ENCODE results near the gene BAZ1B.
"Not testable (repeated sequence)": the region's sequence is repeated elsewhere in the genome, so short reads cannot be mapped to it uniquely, and the experiment has no call there.

Gene BAZ1B

DNA sequence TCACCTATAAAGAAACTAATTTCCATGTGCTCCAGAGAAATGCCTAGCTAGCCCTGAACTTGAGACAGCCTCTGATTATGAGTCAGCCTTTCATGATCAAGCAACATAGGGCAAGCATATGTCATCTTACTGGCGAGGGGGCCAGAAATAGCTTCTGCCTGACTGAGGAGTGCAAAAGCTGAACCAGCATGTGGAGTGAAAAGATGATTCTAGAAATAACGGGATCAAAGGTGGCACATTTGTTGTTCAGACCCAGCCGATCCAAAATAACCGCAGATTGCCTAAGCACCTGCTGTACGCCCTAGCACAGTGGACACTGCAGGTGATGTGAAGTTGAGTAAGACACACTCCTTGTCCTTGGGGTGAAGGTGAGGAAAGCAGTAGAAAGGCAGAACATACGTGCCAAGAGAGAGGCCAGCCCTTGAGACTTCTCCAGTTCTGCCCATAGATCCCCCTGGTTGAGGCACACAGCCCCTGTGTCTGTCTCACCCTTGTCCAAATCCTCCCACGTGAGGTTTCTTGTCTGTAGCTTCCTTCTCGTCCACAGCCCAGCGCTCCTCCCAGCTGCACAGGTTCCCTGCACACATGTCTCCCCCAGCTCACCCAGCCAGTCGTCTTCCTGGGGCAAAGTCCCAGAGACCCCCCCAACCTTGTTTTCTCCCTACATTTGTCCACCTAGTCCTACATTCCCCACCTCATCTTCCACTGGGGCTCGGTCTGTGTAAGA lies 38.2 kb upstream of the BAZ1B start:
- Histone ChIP-seq H3K4me1 (ENCODE audit: control insufficient read depth, insufficient read depth, low read length) (no peaks in the 10 kb centered on the region), H3K27me3 (ENCODE audit: control insufficient read depth, insufficient read depth, low read length, poor library complexity, severe bottlenecking) (no peaks in the 10 kb centered on the region), H3K9me3 (ENCODE audit: control insufficient read depth, low read length) (no peaks in the 10 kb centered on the region), H3K36me3 (ENCODE audit: control insufficient read depth, insufficient read depth, low read length) (no peaks in the 10 kb centered on the region), H3K27ac (ENCODE audit: insufficient read depth, low read depth, low read length, poor library complexity, severe bottlenecking) (no peak overlapping the region), H3K4me3 (ENCODE audit: insufficient read depth, low read depth, low read length) (no peak overlapping the region)
- WGBS, 2 experiments, result 79% methylated on average over 11 of the region's 11 CpGs

DNA sequence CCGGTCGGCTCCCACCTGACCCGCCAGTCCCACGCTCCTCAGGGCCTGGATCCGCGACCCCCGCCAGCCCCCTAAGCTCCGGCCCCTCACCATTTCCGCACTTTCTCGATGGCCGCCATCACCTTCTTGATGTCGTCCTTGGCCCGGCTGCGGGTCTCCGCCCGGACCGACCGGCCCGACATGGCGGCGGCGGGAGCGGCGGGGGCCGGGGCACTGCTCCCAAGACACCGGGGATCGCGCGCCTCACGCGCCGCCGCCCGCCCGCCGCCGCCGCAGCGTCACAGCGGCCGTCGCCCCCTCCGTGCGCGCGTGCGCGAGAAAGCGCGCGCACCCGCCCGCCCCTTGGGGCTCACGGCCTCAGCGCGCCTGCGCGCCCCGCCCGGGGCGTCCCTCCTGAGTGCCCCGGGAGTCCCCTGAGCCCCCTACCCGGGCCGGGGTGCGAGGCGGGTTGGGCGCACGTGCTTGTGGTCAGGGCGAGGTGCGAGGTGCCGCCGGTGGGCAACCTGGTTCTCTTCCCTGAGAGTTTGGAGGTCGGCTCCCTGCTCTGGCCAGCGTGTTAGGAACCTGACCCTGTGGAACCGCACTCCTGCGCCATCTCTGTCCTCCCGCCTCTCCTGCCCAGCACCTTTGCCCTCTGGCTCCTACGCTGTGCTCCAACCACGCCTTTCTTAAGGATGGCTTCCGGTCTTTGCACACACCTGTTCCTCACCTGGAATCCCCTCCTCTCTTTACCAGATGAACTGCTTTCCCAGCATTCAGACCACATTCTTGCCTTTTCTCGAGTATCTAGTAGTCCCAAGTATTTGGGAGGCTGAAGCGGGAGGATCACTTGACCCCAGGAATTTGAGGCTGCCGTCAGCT lies 35.5 kb upstream of the BAZ1B start, which contains the start of gene BCL7B:
Gene BCL7B (minus strand): TSS at position 294 of the 861 bp plus-strand sequence. CDS start 112 bp downstream, at position 182.
- H3K4me3 ChIP-seq (ENCODE audit: insufficient read depth, low read depth, low read length), result peak within 1 kb of the TSS; percentile 81
- H3K27me3 ChIP-seq (ENCODE audit: control insufficient read depth, insufficient read depth, low read length, poor library complexity, severe bottlenecking), result no peaks in the 10 kb centered on the region
- peak within 1 kb of the TSS; percentile 100 for H3K27ac ChIP-seq (ENCODE audit: insufficient read depth, low read depth, low read length, poor library complexity, severe bottlenecking)
- 6% methylated on average over 83 of the region's 83 CpGs for WGBS, 2 experiments
- H3K9me3 ChIP-seq (ENCODE audit: control insufficient read depth, low read length), result no peaks in the 10 kb centered on the region
- H3K36me3 ChIP-seq (ENCODE audit: control insufficient read depth, insufficient read depth, low read length), result no peaks in the 10 kb centered on the region
- H3K4me1 ChIP-seq (ENCODE audit: control insufficient read depth, insufficient read depth, low read length), result no peaks in the 10 kb centered on the region

DNA sequence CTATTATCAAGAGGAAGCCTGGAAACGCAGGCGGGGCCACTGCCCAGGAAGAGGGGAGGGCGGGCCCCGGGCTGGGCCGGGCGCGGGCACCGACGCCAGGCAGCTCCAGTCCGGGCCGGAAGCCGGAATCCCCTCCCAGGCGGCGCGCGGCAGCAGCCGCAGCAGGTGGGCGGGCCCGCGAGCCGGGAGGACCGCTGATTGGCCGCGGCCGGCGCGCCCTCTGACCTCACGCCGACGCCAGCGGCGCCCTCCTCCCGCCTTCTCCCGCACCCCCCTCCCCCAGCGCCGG lies 35.0 kb upstream of the BAZ1B start:
- Histone ChIP-seq H3K27me3 (ENCODE audit: control insufficient read depth, insufficient read depth, low read length, poor library complexity, severe bottlenecking) (no peaks in the 10 kb centered on the region), H3K27ac (ENCODE audit: insufficient read depth, low read depth, low read length, poor library complexity, severe bottlenecking) (peak overlapping the region; percentile 100), H3K4me1 (ENCODE audit: control insufficient read depth, insufficient read depth, low read length) (no peaks in the 10 kb centered on the region), H3K4me3 (ENCODE audit: insufficient read depth, low read depth, low read length) (peak overlapping the region; percentile 81), H3K9me3 (ENCODE audit: control insufficient read depth, low read length) (no peaks in the 10 kb centered on the region), H3K36me3 (ENCODE audit: control insufficient read depth, insufficient read depth, low read length) (no peaks in the 10 kb centered on the region)
- 0% methylated on average over 36 of the region's 36 CpGs for WGBS, 2 experiments

DNA sequence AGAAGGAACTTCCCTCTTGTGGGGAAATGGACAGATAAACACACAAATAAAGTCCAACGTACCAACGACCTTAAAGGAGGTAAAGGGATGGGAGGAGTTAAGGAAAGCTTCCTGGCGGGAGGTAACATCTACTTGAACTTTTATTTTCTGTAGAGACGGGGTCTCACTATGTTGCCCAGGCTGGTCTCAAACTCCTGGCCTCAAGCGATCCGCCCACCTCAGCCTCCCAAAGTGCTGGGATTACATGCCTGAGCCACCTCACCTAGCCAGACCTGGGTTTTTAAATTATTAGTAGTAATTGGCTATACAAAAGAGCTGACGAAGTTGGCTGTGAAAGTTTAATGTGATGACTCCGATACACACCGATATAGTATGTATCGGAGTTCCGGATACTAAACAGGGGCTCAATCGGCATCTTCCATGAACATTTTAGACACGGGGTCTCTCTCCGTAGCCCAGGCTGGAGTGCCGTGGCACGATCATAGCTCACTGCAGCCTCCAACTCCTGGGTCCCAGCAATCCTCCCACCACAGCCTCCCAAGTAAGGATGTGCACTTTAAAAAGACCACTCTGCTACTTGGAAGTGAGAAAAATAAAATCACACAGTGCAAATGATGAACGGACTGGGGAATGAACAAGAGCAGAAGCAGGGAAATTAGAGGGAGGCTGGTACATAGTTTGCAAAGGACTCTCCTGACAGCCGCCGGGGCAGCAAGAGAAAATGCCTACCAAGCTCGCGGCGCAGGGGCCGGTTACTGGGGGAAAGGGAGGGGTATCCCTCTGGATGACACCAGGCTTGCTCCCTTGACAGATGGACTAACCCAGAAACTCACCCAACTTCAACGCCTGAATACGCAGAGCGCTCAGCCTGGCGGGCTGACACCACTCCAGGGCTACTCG lies 34.4 kb upstream of the BAZ1B start:
- Histone ChIP-seq H3K4me1 (ENCODE audit: control insufficient read depth, insufficient read depth, low read length) (no peaks in the 10 kb centered on the region), H3K9me3 (ENCODE audit: control insufficient read depth, low read length) (no peaks in the 10 kb centered on the region), H3K27ac (ENCODE audit: insufficient read depth, low read depth, low read length, poor library complexity, severe bottlenecking) (peak overlapping the region; percentile 100), H3K27me3 (ENCODE audit: control insufficient read depth, insufficient read depth, low read length, poor library complexity, severe bottlenecking) (no peaks in the 10 kb centered on the region), H3K4me3 (ENCODE audit: insufficient read depth, low read depth, low read length) (peak overlapping the region; percentile 81), H3K36me3 (ENCODE audit: control insufficient read depth, insufficient read depth, low read length) (no peaks in the 10 kb centered on the region)
- WGBS, 2 experiments, result 45 to 47% methylated on average over 28 of the region's 28 CpGs

DNA sequence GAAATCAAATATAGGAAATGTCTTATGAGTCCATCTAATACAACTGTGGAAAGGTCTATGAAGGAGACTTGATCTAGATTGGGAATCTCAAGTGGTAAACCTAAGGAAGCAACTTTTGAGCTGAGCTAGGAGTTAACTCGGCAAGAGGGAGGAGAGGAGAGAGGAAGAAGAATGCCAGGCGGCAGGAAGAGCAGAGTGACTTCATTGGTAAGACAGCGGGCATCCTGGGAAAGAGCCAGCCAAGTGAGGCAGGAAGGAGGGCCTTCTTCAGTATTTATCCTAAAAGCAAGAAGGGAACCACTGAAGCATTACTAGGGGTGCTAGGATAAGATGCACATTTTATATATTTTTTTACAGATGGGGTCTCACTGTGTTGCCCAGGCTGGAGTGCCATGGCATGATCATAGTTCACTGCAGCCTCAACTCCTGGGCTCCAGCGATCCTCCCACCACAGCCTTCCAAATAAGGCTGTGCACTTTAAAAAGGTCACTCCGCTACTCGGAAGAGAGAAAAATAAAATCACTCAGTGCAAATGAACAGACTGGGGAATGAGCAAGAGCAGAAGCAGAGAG lies 33.4 kb upstream of the BAZ1B start:
- no peaks in the 10 kb centered on the region for H3K4me1 ChIP-seq (ENCODE audit: control insufficient read depth, insufficient read depth, low read length)
- H3K27me3 ChIP-seq (ENCODE audit: control insufficient read depth, insufficient read depth, low read length, poor library complexity, severe bottlenecking), result no peaks in the 10 kb centered on the region
- WGBS, 2 experiments, result 96 to 97% methylated on average over 6 of the region's 6 CpGs
- H3K9me3 ChIP-seq (ENCODE audit: control insufficient read depth, low read length), result no peaks in the 10 kb centered on the region
- H3K36me3 ChIP-seq (ENCODE audit: control insufficient read depth, insufficient read depth, low read length), result peaks cover 3% of the 10 kb centered on the region
- no peak overlapping the region for H3K4me3 ChIP-seq (ENCODE audit: insufficient read depth, low read depth, low read length)
- no peak overlapping the region for H3K27ac ChIP-seq (ENCODE audit: insufficient read depth, low read depth, low read length, poor library complexity, severe bottlenecking)

DNA sequence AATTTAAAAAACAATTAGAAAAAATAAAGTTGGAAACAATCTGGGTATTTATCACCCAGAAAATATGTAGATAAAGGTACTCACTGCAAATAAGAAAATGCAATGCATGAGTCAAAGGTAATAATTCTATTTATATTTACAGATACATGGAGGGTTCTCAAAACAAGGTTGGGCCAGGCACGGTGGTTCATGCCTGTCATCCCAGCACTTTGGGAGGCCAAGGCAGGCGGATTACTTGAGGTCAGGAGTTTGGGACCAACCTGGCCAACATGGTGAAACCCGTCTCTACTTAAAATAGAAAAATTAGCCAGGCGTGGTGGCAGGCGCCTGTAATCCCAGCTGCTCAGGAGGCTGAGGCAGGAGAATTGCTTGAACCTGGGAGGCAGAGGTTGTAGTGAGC lies 28.0 kb upstream of the BAZ1B start:
- H3K4me1 ChIP-seq (ENCODE audit: control insufficient read depth, insufficient read depth, low read length); H3K27me3 ChIP-seq (ENCODE audit: control insufficient read depth, insufficient read depth, low read length, poor library complexity, severe bottlenecking); H3K4me3 ChIP-seq (ENCODE audit: insufficient read depth, low read depth, low read length); H3K9me3 ChIP-seq (ENCODE audit: control insufficient read depth, low read length); H3K27ac ChIP-seq (ENCODE audit: insufficient read depth, low read depth, low read length, poor library complexity, severe bottlenecking); H3K36me3 ChIP-seq (ENCODE audit: control insufficient read depth, insufficient read depth, low read length): not testable (repeated sequence)
- 94% methylated on average over 5 of the region's 5 CpGs for WGBS, 2 experiments

DNA sequence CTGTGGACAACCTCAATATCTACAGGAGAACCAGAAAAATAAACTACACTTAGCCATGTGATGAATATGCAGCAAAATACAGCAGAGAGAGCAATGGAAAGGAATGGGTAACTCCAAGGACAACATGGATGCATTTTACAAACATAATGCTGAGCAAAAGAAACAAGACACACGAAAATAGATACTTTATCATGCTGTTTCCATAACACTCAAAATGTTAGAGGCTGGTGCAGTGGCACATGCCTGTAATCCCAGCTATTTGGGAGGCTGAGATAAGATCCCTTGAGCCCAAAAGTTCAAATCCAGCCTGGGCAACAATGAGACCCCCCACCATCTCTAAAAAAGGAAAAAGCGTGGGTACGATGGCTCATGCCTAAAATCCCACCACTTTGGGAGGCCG lies 27.1 kb upstream of the BAZ1B start:
- 98% methylated on average over 4 of the region's 4 CpGs for WGBS, 2 experiments

DNA sequence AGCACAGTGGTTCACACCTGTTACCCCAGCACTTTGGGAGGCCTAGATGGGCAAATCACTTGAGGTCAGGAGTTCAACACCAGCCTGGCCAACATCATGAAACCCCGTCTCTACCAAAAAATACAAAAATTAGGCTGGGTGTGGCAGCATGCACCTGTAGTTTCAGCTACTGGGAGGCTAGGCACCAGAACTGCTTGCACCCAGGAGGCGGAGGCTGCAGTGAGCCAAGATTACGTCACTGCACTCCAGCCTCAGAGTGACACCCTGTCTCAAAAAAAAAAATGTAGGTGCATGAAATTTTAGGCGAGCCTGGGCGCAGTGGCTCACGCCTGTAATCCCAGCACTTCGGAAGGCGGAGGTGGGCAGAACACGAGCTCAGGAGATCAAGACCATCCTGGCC lies 25.7 kb upstream of the BAZ1B start:
- Histone ChIP-seq H3K4me1 (ENCODE audit: control insufficient read depth, insufficient read depth, low read length) (no peaks in the 10 kb centered on the region), H3K36me3 (ENCODE audit: control insufficient read depth, insufficient read depth, low read length) (peaks cover 12% of the 10 kb centered on the region), H3K27ac (ENCODE audit: insufficient read depth, low read depth, low read length, poor library complexity, severe bottlenecking) (no peak overlapping the region), H3K27me3 (ENCODE audit: control insufficient read depth, insufficient read depth, low read length, poor library complexity, severe bottlenecking) (no peaks in the 10 kb centered on the region), H3K4me3 (ENCODE audit: insufficient read depth, low read depth, low read length) (no peak overlapping the region), H3K9me3 (ENCODE audit: control insufficient read depth, low read length) (no peaks in the 10 kb centered on the region)
- 92 to 95% methylated on average over 9 of the region's 9 CpGs for WGBS, 2 experiments

More for the DNA sequence above, 27.1 kb upstream of the BAZ1B start:
- no peak overlapping the region for H3K27ac ChIP-seq (ENCODE audit: insufficient read depth, low read depth, low read length, poor library complexity, severe bottlenecking)
- no peaks in the 10 kb centered on the region for H3K9me3 ChIP-seq (ENCODE audit: control insufficient read depth, low read length)
- no peaks in the 10 kb centered on the region for H3K4me1 ChIP-seq (ENCODE audit: control insufficient read depth, insufficient read depth, low read length)
- H3K27me3 ChIP-seq (ENCODE audit: control insufficient read depth, insufficient read depth, low read length, poor library complexity, severe bottlenecking), result no peaks in the 10 kb centered on the region
- no peak overlapping the region for H3K4me3 ChIP-seq (ENCODE audit: insufficient read depth, low read depth, low read length)
- peaks cover 8% of the 10 kb centered on the region for H3K36me3 ChIP-seq (ENCODE audit: control insufficient read depth, insufficient read depth, low read length)

DNA sequence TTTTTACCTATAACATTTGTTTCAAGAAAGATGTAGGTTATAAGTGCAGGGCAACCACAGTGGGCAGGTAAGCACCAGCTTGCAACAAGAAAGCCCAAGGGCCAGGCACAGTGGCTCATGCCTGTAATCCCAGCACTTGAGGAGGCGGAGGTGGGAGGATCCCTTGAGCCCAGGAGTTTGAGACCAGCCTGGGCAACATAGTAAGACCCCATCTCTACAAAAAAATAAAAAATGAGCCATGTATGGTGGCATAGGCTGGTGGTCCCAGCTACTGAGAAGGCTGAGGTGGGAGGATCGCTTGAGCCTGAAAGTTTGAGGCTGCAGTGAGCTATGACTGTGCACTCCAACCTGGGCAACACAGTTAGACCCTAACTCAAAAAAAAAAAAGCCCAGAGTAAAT lies 22.6 kb upstream of the BAZ1B start:
- H3K27ac ChIP-seq (ENCODE audit: insufficient read depth, low read depth, low read length, poor library complexity, severe bottlenecking), result no peak overlapping the region
- H3K4me3 ChIP-seq (ENCODE audit: insufficient read depth, low read depth, low read length), result no peak overlapping the region
- 95 to 99% methylated on average over 2 of the region's 2 CpGs for WGBS, 2 experiments
- peaks cover 21% of the 10 kb centered on the region for H3K36me3 ChIP-seq (ENCODE audit: control insufficient read depth, insufficient read depth, low read length)
- H3K27me3 ChIP-seq (ENCODE audit: control insufficient read depth, insufficient read depth, low read length, poor library complexity, severe bottlenecking), result no peaks in the 10 kb centered on the region
- H3K4me1 ChIP-seq (ENCODE audit: control insufficient read depth, insufficient read depth, low read length), result no peaks in the 10 kb centered on the region
- no peaks in the 10 kb centered on the region for H3K9me3 ChIP-seq (ENCODE audit: control insufficient read depth, low read length)

All from ectodermal cell (in vitro differentiated cells).